ENCODE results near the gene LYL1. TPM values are rescaled to one million over a fixed set of nuclear protein-coding genes. Genes with fewer than 3 reads are reported as not detected.

LYL1 gene
- total and polyA plus RNA-seq, 12 donors = 0.38 to 22.5 (median 9.2) TPM

- 89 to 94% (median 92%) methylated on average over 20 to 32 of the region's 32 CpGs for WGBS, 4 donors
These were observed 32.1 kb downstream of the LYL1 start for GRCh38 chr19:13070425-13071140.

GRCh38 chr19:13069415-13070359 lies 33.0 kb downstream of the LYL1 start:
- DNase-seq = no peak
- H3K4me1 ChIP-seq (replicated peaks in 1 of 2) = no peaks in the 10 kb centered on the region
- WGBS, 4 donors = 70 to 77% (median 75%) methylated on average over 10 to 20 of the region's 20 CpGs
- TF ChIP-seq CTCF (IDR thresholded peaks at IDR 0.05) (no peak), POLR2A (IDR thresholded peaks at IDR 0.05) (no peak)
- no peak overlapping the region for H3K27ac ChIP-seq
- H3K27me3 ChIP-seq = no peaks in the 10 kb centered on the region
- no peak overlapping the region for H3K4me3 ChIP-seq
- intact Hi-C loops (cut with DNase I) = no loop called here
- no peaks in the 10 kb centered on the region for H3K9me3 ChIP-seq (replicated peaks in 1 of 3)
- peaks cover 0 to 6% of the 10 kb centered on the region in 2 donors for H3K36me3 ChIP-seq (replicated peaks in 1 of 2)

More at GRCh38 chr19:13070425-13071140, 32.1 kb downstream of the LYL1 start:
- no peak overlapping the region for H3K27ac ChIP-seq
- peaks cover 0 to 6% of the 10 kb centered on the region in 2 donors for H3K36me3 ChIP-seq (replicated peaks in 1 of 2)
- H3K4me3 ChIP-seq = no peak overlapping the region
- intact Hi-C loops (cut with DNase I) = no loop called here
- no peaks in the 10 kb centered on the region for H3K9me3 ChIP-seq (replicated peaks in 1 of 3)
- no peaks in the 10 kb centered on the region for H3K4me1 ChIP-seq (replicated peaks in 1 of 2)
- TF ChIP-seq POLR2A (IDR thresholded peaks at IDR 0.05) (no peak), CTCF (IDR thresholded peaks at IDR 0.05) (no peak)
- H3K27me3 ChIP-seq = no peaks in the 10 kb centered on the region
- no peak for DNase-seq

GRCh38 chr19:13068085-13068846 lies 34.4 kb downstream of the LYL1 start:
- no peaks in the 10 kb centered on the region for H3K27me3 ChIP-seq
- H3K4me1 ChIP-seq (replicated peaks in 1 of 2) = peaks cover 0 to 1% of the 10 kb centered on the region in 2 donors
- H3K4me3 ChIP-seq = no peak overlapping the region
- no peak for DNase-seq
- H3K9me3 ChIP-seq (replicated peaks in 1 of 3) = no peaks in the 10 kb centered on the region
- no peaks in the 10 kb centered on the region for H3K36me3 ChIP-seq (replicated peaks in 1 of 2)
- TF ChIP-seq POLR2A (IDR thresholded peaks at IDR 0.05) (no peak), CTCF (IDR thresholded peaks at IDR 0.05) (no peak)
- H3K27ac ChIP-seq = no peak overlapping the region
- intact Hi-C loops (cut with DNase I) = no loop called here
- WGBS, 4 donors = 60 to 87% (median 75%) methylated on average over 4 to 6 of the region's 6 CpGs

Measured in adrenal gland (tissue), 12 donors.